SK-N-SH treated with all-trans-retinoic acid at 6 μM for 48 hours (cell line): Measurements from ENCODE around the gene ERC1.

ENCODE experiments used
- ARNTL ChIP-seq: fragments of 450-650 bp; formaldehyde crosslinking; IDR thresholded peaks from 2 replicates; pipeline ENCODE4 v1.5.0; 2020; ENCODE audit warnings: low read depth, mild to moderate bottlenecking, moderate library complexity, borderline replicate concordance
- BACH2 ChIP-seq: fragments of 250-450 bp; sonication (Bioruptor Pico); IDR thresholded peaks from 2 replicates; pipeline ENCODE4 v1.9.0; 2021; ENCODE audit warnings: mild to moderate bottlenecking, borderline replicate concordance
- CSDC2 ChIP-seq: fragments of 250-450 bp; sonication (Bioruptor Pico); IDR thresholded peaks from 2 replicates; pipeline ENCODE4 v1.5.0; 2020; ENCODE audit warnings: mild to moderate bottlenecking, moderate library complexity
- OSR1 ChIP-seq: fragments of 250-450 bp; sonication (Bioruptor Pico); IDR thresholded peaks from 2 replicates; pipeline ENCODE4 v1.8.0; 2022; ENCODE audit warnings: moderate library complexity, mild to moderate bottlenecking, inconsistent platforms
- PATZ1 ChIP-seq: fragments of 250-450 bp; sonication (Bioruptor Pico); IDR thresholded peaks from 2 replicates; pipeline ENCODE4 v1.8.0; 2020; ENCODE audit warnings: mild to moderate bottlenecking, moderate library complexity, borderline replicate concordance
- RARB ChIP-seq: fragments of 250-450 bp; sonication (Bioruptor Pico); IDR thresholded peaks from 2 replicates; pipeline ENCODE4 v1.8.0; 2021; ENCODE audit warnings: mild to moderate bottlenecking, moderate library complexity
- TSHZ2 ChIP-seq: fragments of 250-450 bp; sonication (Bioruptor Pico); IDR thresholded peaks from 2 replicates; pipeline ENCODE4 v1.5.0; 2020; ENCODE audit warnings: mild to moderate bottlenecking, moderate library complexity
- ZFP30 ChIP-seq: fragments of 450-650 bp; formaldehyde crosslinking; IDR thresholded peaks from 2 replicates; pipeline ENCODE4 v1.5.0; 2022; ENCODE audit warnings: mild to moderate bottlenecking, moderate library complexity
- ZNF70 ChIP-seq: fragments of 450-650 bp; formaldehyde crosslinking; IDR thresholded peaks from 2 replicates; pipeline ENCODE4 v1.5.0; 2020; ENCODE audit warnings: mild to moderate bottlenecking, moderate library complexity
- ZNF8 ChIP-seq: fragments of 450-650 bp; formaldehyde crosslinking; IDR thresholded peaks from 2 replicates; pipeline ENCODE4 v1.5.0; 2020; ENCODE audit warnings: mild to moderate bottlenecking, moderate library complexity
- TF ChIP-seq, protein P1 (sequence below): fragments of 250-450 bp; sonication (Bioruptor Pico); IDR thresholded peaks from 2 replicates; pipeline ENCODE4 v1.8.0; 2021; ENCODE audit warnings: low read depth, mild to moderate bottlenecking, moderate library complexity, borderline replicate concordance
- TF ChIP-seq, protein P2 (sequence below): fragments of 250-450 bp; sonication (Bioruptor Pico); IDR thresholded peaks from 2 replicates; pipeline ENCODE4 v1.5.1; 2021; ENCODE audit warnings: mild to moderate bottlenecking, moderate library complexity
- TF ChIP-seq, protein P3 (sequence below): fragments of 250-450 bp; sonication (Bioruptor Pico); IDR thresholded peaks from 2 replicates; pipeline ENCODE4 v1.5.1; 2020; ENCODE audit warnings: low read depth, mild to moderate bottlenecking, moderate library complexity

GRCh38 chr12:1078002-1078401 lies 87.0 kb downstream of the ERC1 start:
- TF ChIP-seq, protein P1, sequence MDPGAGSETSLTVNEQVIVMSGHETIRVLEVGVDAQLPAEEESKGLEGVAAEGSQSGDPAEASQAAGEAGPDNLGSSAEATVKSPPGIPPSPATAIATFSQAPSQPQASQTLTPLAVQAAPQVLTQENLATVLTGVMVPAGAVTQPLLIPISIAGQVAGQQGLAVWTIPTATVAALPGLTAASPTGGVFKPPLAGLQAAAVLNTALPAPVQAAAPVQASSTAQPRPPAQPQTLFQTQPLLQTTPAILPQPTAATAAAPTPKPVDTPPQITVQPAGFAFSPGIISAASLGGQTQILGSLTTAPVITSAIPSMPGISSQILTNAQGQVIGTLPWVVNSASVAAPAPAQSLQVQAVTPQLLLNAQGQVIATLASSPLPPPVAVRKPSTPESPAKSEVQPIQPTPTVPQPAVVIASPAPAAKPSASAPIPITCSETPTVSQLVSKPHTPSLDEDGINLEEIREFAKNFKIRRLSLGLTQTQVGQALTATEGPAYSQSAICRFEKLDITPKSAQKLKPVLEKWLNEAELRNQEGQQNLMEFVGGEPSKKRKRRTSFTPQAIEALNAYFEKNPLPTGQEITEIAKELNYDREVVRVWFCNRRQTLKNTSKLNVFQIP (CRISPR knock-in tag) = no peak
- TF ChIP-seq BACH2 (CRISPR knock-in tag) = no peak
- no peak for TF ChIP-seq ZNF8 (CRISPR knock-in tag)
- no peak for TF ChIP-seq TSHZ2 (CRISPR knock-in tag)
- TF ChIP-seq OSR1 (CRISPR knock-in tag) = no peak
- no peak for TF ChIP-seq ZNF70 (CRISPR knock-in tag)
- TF ChIP-seq, protein P2, sequence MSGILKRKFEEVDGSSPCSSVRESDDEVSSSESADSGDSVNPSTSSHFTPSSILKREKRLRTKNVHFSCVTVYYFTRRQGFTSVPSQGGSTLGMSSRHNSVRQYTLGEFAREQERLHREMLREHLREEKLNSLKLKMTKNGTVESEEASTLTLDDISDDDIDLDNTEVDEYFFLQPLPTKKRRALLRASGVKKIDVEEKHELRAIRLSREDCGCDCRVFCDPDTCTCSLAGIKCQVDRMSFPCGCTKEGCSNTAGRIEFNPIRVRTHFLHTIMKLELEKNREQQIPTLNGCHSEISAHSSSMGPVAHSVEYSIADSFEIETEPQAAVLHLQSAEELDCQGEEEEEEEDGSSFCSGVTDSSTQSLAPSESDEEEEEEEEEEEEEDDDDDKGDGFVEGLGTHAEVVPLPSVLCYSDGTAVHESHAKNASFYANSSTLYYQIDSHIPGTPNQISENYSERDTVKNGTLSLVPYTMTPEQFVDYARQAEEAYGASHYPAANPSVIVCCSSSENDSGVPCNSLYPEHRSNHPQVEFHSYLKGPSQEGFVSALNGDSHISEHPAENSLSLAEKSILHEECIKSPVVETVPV = no peak
- TF ChIP-seq, protein P3, sequence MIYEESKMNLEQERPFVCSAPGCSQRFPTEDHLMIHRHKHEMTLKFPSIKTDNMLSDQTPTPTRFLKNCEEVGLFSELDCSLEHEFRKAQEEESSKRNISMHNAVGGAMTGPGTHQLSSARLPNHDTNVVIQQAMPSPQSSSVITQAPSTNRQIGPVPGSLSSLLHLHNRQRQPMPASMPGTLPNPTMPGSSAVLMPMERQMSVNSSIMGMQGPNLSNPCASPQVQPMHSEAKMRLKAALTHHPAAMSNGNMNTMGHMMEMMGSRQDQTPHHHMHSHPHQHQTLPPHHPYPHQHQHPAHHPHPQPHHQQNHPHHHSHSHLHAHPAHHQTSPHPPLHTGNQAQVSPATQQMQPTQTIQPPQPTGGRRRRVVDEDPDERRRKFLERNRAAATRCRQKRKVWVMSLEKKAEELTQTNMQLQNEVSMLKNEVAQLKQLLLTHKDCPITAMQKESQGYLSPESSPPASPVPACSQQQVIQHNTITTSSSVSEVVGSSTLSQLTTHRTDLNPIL (CRISPR knock-in tag) = no peak
- no peak for TF ChIP-seq ZFP30
- TF ChIP-seq PATZ1 (CRISPR knock-in tag) = no peak
- TF ChIP-seq RARB = no peak
- TF ChIP-seq ARNTL (CRISPR knock-in tag) = no peak
- no peak for TF ChIP-seq CSDC2
